SK-N-SH (cell line): ENCODE measurements around the gene TFE3. TPM values are rescaled to one million over a fixed set of nuclear protein-coding genes. Genes with fewer than 3 reads are reported as not detected.

Experiments used
- CTCF ChIA-PET: fragments of 300-600, 350-600 bp; formaldehyde crosslinking; extraction: SDS; loops from one replicate; lab custom pipeline; 2021; lab: Yijun Ruan, JAX
- POLR2A ChIA-PET: fragments of 350-600 bp; sonication (Branson Sonifier 250); formaldehyde crosslinking; extraction: SDS; loops from one replicate; lab custom pipeline; 2020; ENCODE audit warnings: antibody characterized with exemption, inconsistent platforms; lab: Yijun Ruan, JAX
- DNase-seq: peaks from one replicate; pipeline ENCODE4 v3.0.0; 2012
- H2AFZ ChIP-seq: fragments of 200-600 bp; sonication (generic); 2 replicates; pipeline ENCODE4 v1.8.1; 2016; ENCODE audit warnings: antibody characterized with exemption, mild to moderate bottlenecking, low read depth
- H3F3A ChIP-seq: fragments of 200-600 bp; sonication (generic); replicated peaks from 2 replicates; pipeline ENCODE3; 2016; ENCODE audit warnings: antibody characterized with exemption, mild to moderate bottlenecking; ENCODE audit not compliant: insufficient read depth
- H3K27ac ChIP-seq, 2 experiments: fragments of 200-500 bp in 1 of 2; fragments of 200-600 bp in 1 of 2; sonication (Bioruptor generic) in 1 of 2; sonication (generic), shearing (Covaris generic) in 1 of 2; 2 replicates each; pipeline versions ENCODE4 v1.5.1 to v1.6.1; 2014 to 2016; ENCODE audit warnings: low read depth in 2 of 2, inconsistent platforms in 1 of 2, low read length in 1 of 2, mild to moderate bottlenecking in 1 of 2, mixed read lengths in 1 of 2
- H3K27me3 ChIP-seq: fragments of 200-600 bp; sonication (generic), shearing (Covaris generic); 2 replicates; pipeline ENCODE4 v1.6.1; 2016; ENCODE audit warnings: mixed run types; ENCODE audit not compliant: insufficient read depth
- H3K36me3 ChIP-seq, 2 experiments: fragments of 200-500 bp in 1 of 2; fragments of 200-600 bp in 1 of 2; sonication (Bioruptor generic) in 1 of 2; sonication (generic) in 1 of 2; replicated peaks in 1 of 2; 2 replicates each; pipeline versions ENCODE3 to v1.5.1; 2014 to 2016; ENCODE audit warnings: low read length in 1 of 2, mild to moderate bottlenecking in 1 of 2; ENCODE audit not compliant: insufficient read depth in 2 of 2, control insufficient read depth in 1 of 2
- H3K4me1 ChIP-seq, 2 experiments: fragments of 200-500 bp in 1 of 2; fragments of 200-600 bp in 1 of 2; sonication (Bioruptor generic) in 1 of 2; sonication (generic), shearing (Covaris generic) in 1 of 2; 2 replicates each; pipeline versions ENCODE4 v1.5.1 to v1.6.1; 2014 to 2016; ENCODE audit warnings: low read depth in 1 of 2, low read length in 1 of 2, mixed run types in 1 of 2; ENCODE audit not compliant: insufficient read depth in 2 of 2, control insufficient read depth in 1 of 2
- H3K4me2 ChIP-seq: fragments of 200-600 bp; sonication (generic), shearing (Covaris generic); 2 replicates; pipeline ENCODE4 v1.6.1; 2017; ENCODE audit warnings: mixed run types
- H3K4me3 ChIP-seq, 2 experiments: fragments of 200-500 bp in 1 of 2; fragments of 200-600 bp in 1 of 2; sonication (Bioruptor generic) in 1 of 2; sonication (generic), shearing (Covaris generic) in 1 of 2; 2 replicates each; pipeline versions ENCODE4 v1.5.1 to v1.8.1; 2014 to 2016; ENCODE audit warnings: low read depth in 2 of 2, inconsistent platforms in 1 of 2, low read length in 1 of 2, mild to moderate bottlenecking in 1 of 2, mixed read lengths in 1 of 2, moderate library complexity in 1 of 2
- H3K79me2 ChIP-seq: fragments of 200-600 bp; sonication (generic); 2 replicates; pipeline ENCODE4 v1.8.1; 2017; ENCODE audit warnings: mild to moderate bottlenecking; ENCODE audit not compliant: insufficient read depth
- H3K9ac ChIP-seq: fragments of 200-600 bp; sonication (generic); 2 replicates; pipeline ENCODE4 v1.6.1; 2017; ENCODE audit warnings: mixed run types
- H3K9me2 ChIP-seq: fragments of 200-600 bp; sonication (generic); 2 replicates; pipeline ENCODE4 v1.6.1; 2017; ENCODE audit warnings: mixed run types
- H3K9me3 ChIP-seq: fragments of 200-600 bp; sonication (generic); 2 replicates; pipeline ENCODE4 v1.6.1; 2017; ENCODE audit warnings: mixed run types, mild to moderate bottlenecking, moderate library complexity
- H4K20me1 ChIP-seq: fragments of 200-600 bp; sonication (generic); 2 replicates; pipeline ENCODE4 v1.6.1; 2017; ENCODE audit warnings: mild to moderate bottlenecking, mixed run types; ENCODE audit not compliant: insufficient read depth
- CTCF ChIP-seq: fragments of 200-600 bp; sonication (generic); IDR thresholded peaks from 2 replicates; pipeline ENCODE4 v1.6.1; 2017; ENCODE audit warnings: antibody characterized with exemption, mild to moderate bottlenecking, moderate library complexity
- FOXM1 ChIP-seq: IDR thresholded peaks from 2 replicates; pipeline ENCODE4 v1.4.0; 2012; ENCODE audit warnings: low read depth, mild to moderate bottlenecking
- GABPA ChIP-seq: IDR thresholded peaks from 2 replicates; pipeline ENCODE4 v1.4.0; 2012; ENCODE audit warnings: low read depth, mild to moderate bottlenecking
- IRF3 ChIP-seq: fragments of 150-350 bp; IDR thresholded peaks from 2 replicates; pipeline ENCODE4 v1.6.1; 2016; ENCODE audit warnings: mild to moderate bottlenecking, low read depth, low read length
- JUND ChIP-seq: IDR thresholded peaks from 2 replicates; pipeline ENCODE4 v1.4.0; 2012
- NRF1 ChIP-seq: IDR thresholded peaks from 2 replicates; pipeline ENCODE4 v1.6.1; 2012; ENCODE audit warnings: low read depth, mild to moderate bottlenecking, low read length
- PBX3 ChIP-seq: IDR thresholded peaks from 2 replicates; pipeline ENCODE4; 2012
- REST ChIP-seq: IDR thresholded peaks from 2 replicates; pipeline ENCODE4 v1.6.1; 2012; ENCODE audit warnings: mild to moderate bottlenecking, low read depth, low read length, moderate library complexity
- YY1 ChIP-seq: IDR thresholded peaks from 2 replicates; pipeline ENCODE4 v1.4.0; 2012; ENCODE audit warnings: low read depth, mild to moderate bottlenecking
- ZBTB33 ChIP-seq: IDR thresholded peaks from 2 replicates; pipeline ENCODE4 v1.4.0; 2012; ENCODE audit warnings: low read depth, borderline replicate concordance
- WGBS: methylation state at CpG from one replicate; pipeline ENCODE4 v1.1.6; 2017; ENCODE audit warnings: low lambda C conversion rate; 5-methylcytosine and 5-hydroxymethylcytosine counted together
- polyA plus RNA-seq, 3 experiments: library from polyadenylated mRNA; depleted of rRNA; stranded (reverse); fragments of >200 nt; gene quantifications; 2 replicates each; pipeline ENCODE4 v1.2.3, GENCODE V29; 2012

TFE3 gene
- polyA plus RNA-seq, 1 of the 3 experiments (the other 2 are of a cell fraction) = 14.0 TPM

- no peaks in the 10 kb centered on the region for H3F3A ChIP-seq
- H3K9me2 ChIP-seq = no peaks in the 10 kb centered on the region
- H3K27me3 ChIP-seq = no peaks in the 10 kb centered on the region
- H3K4me3 ChIP-seq = no peak overlapping the region
- WGBS = 80% methylated on average over 10 of the region's 13 CpGs
- ChIA-PET POLR2A (no interaction called here), CTCF (no interaction called here)
- H2AFZ ChIP-seq = no peak overlapping the region
- H3K79me2 ChIP-seq = peaks cover 28% of the 10 kb centered on the region
- no peak overlapping the region for H3K9ac ChIP-seq
- no peak overlapping the region for H3K4me2 ChIP-seq
- H3K27ac ChIP-seq = no peak overlapping the region
- no peak for DNase-seq
- 0 out of 2 replicates have a peak, but pooled peaks cover 5% of the 10 kb centered on the region for H4K20me1 ChIP-seq
- no peak for TF ChIP-seq YY1
- TF ChIP-seq CTCF = peak; percentile 15; the same call in 1 of the 2 replicates
- peaks cover 0 to 13% of the 10 kb centered on the region in 2 experiments; a peak in 1 of 4 replicates for H3K4me1 ChIP-seq
- peaks cover 0 to 3% of the 10 kb centered on the region in 2 experiments for H3K36me3 ChIP-seq
- no peaks in the 10 kb centered on the region for H3K9me3 ChIP-seq
Observed at GRCh38 chrX:49075347-49075746, 32.2 kb upstream of the TFE3 start.

- DNase-seq = peak; percentile 98
- Histone ChIP-seq H4K20me1 (0 out of 2 replicates have a peak, but pooled peaks cover 5% of the 10 kb centered on the region), H3K36me3 (peaks cover 0 to 3% of the 10 kb centered on the region in 2 experiments), H3K4me2 (peak within 1 kb of the TSS; percentile 89), H3K4me3 (peak within 1 kb of the TSS; percentile 61 to 95), H3F3A (no peaks in the 10 kb centered on the region), H3K9me3 (no peaks in the 10 kb centered on the region), H3K79me2 (peaks cover 24% of the 10 kb centered on the region), H2AFZ (peak within 1 kb of the TSS; percentile 94), H3K27ac (peak within 1 kb of the TSS; percentile 40 to 42; a peak in 2 of 4 replicates), H3K27me3 (no peaks in the 10 kb centered on the region), H3K4me1 (peaks cover 0 to 13% of the 10 kb centered on the region in 2 experiments; a peak in 1 of 4 replicates), H3K9me2 (no peaks in the 10 kb centered on the region), H3K9ac (peak within 1 kb of the TSS; percentile 80)
- POLR2A ChIA-PET = interaction anchor here (0.6 to 1.0 kb wide), 2 partner anchors 14 to 195 kb away, joined by 3 read pairs; no protein-coding TSS in a partner anchor
- CTCF ChIA-PET = no interaction called here
- WGBS = under 1% methylated on average over 25 of the region's 61 CpGs
- TF ChIP-seq FOXM1 (no peak), IRF3 (no peak), JUND (no peak; the same call in 1 of the 2 replicates), PBX3 (peak; percentile 38), CTCF (no peak), NRF1 (peak; percentile 76), YY1 (peak; percentile 39; the same call in 1 of the 2 replicates), ZBTB33 (peak; percentile 26; the same call in 1 of the 2 replicates), GABPA (peak; percentile 77), REST (peak; percentile 50; the same call in 1 of the 2 replicates)
Observed at GRCh38 chrX:49073601-49074575, 30.7 kb upstream of the TFE3 start, which contains the start of gene PRAF2. TSS of gene PRAF2 (minus strand) at chrX:49074002. CDS start at chrX:49073987, 15 bp downstream.
